Occipital lobe (tissue), 2 donors: Measurements from ENCODE around the gene SPNS2. TPM values are rescaled to one million over a fixed set of nuclear protein-coding genes. Genes with fewer than 3 reads are reported as not detected.

Experiments used
- DNase-seq: peaks from one replicate; lab custom pipeline; 2025; lab: John Stamatoyannopoulos, UW
- total RNA-seq: library from RNA; depleted of rRNA; stranded (reverse); fragments of >200 nt; gene quantifications from one replicate; pipeline ENCODE4 v1.2.3, GENCODE V29; 2014

Gene SPNS2
- total RNA-seq, 1 donor from 2014 or later, result 15.9 TPM

- DNase-seq, result no peak
These were observed 18.5 kb upstream of the SPNS2 start for GRCh38 chr17:4479982-4480751.

DNA sequence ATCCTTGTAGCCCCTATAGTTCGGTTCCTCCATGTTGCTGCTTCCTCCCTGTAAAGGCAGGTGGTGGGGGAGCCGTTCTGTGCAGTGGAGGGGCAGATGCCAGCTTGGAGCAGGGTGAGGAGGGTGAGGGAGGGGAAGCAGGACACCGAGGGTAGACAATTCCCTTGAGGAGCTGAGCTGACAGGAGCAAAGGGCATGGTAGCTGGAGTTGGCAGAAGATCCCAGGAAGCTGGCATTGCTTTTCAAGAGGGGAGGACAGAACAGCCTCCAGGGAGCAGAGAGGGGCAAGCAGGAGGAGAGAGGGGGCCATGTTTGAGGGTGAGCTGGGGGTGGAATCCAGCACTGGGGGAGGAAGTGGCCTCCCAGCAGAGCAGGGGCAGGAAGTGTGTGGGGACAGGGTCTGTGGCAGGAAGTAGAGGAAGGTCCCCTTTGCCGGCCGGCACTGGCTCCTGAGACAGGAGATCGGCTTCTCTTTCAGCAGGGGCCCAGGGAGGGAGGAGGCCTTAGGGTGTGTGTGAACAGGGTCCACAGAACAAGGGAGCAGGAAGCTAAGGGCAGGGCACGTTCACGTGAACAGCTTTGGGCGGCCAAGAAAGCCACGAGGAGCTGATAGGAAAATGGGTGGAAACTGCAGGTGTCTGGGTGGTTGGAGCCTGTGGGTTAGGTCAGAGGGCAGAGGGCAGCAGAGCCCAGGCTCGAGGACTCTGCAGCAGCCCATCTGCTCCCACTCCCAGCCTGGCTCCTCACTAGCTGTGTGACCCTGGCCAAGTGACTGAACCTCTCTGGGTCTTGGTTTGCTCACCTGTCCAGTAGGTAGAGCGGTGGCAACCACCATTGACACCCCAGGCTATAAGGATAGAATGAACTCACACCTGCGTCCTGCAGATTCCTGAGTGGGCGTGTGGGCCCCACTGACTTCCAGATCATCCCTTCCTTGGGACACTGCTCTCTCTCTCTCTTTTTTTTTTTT, 17.5 kb upstream of the SPNS2 start:
- no peak for DNase-seq

GRCh38 chr17:4482338-4483011, 16.2 kb upstream of the SPNS2 start:
- DNase-seq, result no peak

- no peak for DNase-seq
These were observed 15.5 kb upstream of the SPNS2 start for GRCh38 chr17:4483012-4483840.

DNA sequence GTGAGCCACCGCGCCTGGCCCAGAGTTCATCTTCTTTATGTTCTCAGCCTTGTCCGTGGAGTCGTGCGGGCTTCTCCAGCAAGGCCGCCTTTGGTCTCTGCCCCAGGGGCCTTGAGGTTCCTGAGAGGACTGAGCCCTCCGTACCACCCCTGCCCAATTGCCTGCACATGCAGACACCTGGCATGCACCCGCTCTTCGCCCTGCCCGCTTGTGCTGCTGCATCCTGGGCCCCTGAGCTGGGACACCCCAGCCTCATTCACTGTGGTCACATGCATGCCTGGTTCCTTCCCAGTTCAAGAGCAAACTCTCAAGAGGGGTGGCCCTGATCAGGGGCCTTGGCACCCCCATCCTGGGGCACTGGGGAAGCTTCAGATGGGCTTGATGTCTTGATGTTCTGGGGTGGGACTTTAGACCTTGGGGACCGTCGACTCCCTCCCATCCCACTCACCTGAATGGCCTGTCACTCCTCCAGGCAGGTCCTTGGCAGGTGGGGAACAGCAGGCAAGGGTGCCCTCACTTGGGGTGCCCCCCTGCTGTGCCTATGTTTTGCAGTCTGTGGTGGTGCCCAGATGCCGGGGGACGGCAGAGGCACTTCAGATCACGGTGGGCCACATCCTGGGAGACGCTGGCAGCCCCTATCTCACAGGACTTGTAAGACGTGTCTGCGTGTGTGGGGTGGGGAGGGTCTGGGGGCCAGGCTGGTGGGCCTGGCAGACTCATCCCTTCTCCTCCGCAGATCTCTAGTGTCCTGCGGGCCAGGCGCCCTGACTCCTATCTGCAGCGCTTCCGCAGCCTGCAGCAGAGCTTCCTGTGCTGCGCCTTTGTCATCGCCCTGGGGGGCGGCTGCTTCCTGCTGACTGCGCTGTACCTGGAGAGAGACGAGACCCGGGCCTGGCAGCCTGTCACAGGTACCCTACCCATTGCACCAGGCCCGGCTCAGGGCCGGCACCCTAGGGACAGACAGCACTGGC, 12.7 kb upstream of the SPNS2 start:
- DNase-seq, result no peak

- DNase-seq, result no peak
These were observed 11.4 kb upstream of the SPNS2 start for GRCh38 chr17:4487296-4487695.

DNA sequence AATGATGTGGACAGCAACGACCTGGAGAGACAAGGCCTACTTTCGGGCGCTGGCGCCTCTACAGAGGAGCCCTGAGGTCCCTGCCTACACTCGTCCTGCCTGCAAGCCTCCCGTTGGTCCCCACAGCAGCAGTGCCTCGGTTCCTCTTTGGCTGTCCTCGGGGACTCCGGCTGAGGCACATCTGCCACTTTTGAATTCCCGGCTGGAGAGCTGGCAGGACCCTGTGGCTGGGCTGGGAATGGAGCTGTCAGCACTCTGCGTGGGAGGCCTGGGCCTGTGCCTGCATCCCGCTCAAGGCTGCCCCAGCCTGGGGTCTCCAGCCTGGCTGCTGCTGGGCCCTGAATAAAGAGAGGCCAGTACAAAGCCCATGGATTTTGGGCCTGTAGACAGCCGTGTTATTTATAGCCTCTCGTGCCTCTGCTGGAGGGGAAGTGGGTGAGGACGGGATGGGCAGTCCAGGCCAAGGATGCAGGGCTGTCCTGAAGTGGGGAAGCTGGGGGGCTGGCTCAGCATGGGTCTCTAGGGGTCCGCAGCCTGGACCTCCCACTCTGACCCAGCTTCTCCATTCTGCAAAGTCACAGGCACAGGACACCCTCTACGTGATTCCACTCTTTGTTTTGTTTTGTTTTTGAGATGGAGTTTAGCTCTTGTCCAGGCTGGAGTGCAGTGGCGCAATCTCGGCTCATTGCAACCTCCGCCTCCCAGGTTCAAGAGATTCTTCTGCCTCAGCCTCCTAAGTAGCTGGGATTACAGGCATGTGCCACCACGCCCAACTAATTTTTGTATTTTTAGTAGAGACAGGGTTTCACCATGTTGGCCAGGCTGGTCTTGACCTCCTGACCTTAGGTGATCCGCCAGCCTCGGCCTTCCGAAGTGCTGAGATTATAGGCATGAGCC, 10.6 kb upstream of the SPNS2 start:
- DNase-seq, result no peak

DNA sequence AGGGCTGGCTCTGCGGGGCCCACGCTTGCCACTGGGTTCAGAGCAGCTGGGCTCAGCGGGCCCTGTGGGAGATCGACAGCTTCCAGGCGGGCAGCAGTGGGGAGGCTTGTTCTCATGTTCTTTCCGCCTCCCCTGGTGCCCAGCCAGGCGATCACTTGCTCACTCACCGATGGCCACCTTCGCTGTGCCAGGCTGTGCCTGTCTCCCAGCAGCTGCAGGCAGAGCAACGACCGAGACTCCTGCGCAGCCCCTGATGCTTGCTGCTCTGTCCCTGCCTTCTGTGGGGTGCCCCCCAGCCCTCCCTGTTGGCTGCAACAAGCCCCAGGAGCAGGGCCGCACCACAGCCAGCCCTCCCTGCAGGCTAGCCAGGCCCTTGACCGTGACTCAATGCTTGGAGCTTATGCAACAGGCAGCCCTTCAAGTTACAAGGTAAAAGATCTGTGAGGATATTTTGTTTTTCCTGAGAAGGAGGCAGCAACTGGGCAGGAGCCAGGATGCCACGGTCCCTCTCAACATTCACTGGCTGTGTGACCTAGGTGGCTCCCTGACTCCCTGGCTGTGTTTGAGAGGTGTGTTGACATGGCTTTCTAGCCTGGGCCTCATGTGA, 9.6 kb upstream of the SPNS2 start:
- DNase-seq, result no peak

DNA sequence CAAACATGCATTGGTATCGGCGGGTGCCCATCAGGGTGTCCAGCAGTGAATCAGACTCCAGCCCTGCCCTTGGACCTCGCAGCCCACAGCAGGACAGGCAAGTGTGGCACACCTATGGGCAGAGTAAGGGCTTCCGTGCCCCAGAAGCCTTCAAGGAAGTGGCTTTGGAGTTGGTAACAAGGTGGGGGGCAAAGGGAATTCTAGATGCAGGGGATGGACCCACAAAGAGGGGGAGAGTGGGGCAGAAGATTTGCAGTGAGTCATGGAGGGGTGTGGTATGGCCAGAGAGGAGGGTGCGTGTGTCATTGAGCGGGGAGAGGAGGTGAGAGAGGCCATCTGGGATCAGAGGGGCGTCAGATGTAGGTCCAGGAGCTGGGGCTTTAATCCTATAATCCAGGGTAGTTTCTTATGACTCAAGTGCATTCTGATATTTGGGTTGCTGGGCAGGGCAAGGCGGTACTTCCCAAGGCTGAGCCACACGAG, 8.5 kb upstream of the SPNS2 start:
- DNase-seq, result no peak

DNA sequence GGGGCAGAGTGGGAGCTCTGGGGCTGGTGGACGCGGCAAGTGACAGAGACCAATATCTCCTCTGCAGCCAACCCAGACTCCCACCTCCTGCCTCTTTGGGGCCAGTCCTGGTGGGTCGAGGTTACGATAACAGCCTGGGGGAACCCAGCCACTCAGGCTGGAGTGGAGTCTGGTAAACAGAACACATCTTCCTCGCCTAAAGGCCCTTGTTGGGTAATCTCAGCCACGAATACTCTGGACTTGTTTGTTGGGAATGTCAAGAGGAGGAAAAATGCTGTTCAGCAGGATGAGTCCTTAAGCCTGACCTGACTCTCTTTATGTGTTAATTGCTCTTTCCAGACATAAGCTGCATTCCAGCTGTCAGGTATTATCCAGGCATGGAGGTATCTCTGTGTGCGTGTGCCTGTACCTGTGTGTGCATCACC, 8.0 kb upstream of the SPNS2 start:
- no peak for DNase-seq

GRCh38 chr17:4492721-4493561, 5.7 kb upstream of the SPNS2 start:
- DNase-seq, result no peak

DNA sequence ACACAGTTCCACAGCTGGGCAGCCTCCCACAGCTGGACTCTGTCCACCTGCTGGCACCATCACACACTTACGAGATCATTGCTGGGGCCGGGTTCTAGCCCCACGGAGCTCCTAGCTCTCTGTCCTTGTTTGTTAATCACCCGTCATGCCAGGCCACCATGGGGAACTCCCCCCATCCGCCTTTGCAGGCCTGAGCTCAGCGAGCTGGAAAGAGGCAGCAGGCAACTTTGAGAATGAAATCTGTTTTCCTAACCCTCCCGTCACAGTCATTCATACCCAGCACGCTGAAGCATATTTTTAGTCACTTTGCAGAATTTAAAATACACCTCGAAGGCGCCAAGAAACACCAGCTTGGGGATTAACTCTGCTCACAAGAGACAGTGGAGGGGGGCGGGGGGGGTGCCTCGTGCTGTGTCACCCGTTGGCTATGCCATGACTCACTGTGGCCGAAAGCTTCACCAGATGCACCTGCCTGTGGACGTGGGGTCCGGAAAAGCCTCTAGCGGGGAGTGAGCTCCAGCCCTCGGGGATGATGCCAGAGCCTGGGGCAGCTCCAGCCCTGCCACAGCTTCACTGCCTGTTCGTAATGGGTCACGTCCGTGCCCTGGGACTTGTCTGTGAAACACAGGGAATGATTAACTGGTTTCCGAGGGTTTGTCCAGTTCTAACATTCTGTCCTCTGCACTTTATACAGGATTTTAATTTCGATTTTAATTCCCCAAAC, 1.4 kb upstream of the SPNS2 start:
- peak; percentile 49 for DNase-seq

DNA sequence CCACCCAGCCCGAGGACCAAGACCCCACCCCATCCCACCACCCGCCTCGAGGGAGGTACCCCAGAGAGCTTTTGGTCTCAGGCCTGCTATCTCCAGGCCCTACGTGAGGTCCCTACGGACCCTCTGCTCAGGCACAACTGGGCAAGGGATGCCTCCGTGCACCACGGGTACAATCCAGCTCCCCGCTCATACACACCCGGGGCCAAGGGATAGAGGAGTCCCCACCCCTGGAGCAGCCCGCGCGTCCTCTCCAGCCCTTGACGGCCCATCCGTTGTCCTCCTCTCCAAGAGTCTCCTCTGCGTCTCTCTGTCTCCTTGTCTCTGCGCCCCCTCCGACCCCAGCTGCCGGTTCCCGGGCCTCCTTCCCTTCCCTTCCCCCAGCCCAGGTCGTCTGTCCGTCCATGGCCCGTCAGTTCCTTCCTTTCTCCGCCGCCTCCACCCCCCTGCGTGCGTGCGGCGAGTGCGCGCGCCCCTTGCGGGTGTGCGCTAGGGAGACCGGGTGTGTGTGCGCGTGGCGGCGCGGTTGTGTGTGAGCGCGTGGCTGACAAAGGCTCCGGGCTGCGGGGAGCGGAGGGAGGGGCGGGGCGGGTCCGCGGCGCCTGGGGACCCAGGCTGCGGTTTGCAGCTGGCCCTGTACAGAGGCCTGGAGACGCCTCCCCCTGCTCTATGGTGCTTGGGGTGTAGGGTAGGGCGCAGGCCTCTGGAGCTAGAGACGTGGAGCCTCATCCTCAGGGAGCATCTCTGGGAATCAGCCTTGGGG, 930 bp downstream of the SPNS2 start:
- peak; percentile 65 for DNase-seq

DNA sequence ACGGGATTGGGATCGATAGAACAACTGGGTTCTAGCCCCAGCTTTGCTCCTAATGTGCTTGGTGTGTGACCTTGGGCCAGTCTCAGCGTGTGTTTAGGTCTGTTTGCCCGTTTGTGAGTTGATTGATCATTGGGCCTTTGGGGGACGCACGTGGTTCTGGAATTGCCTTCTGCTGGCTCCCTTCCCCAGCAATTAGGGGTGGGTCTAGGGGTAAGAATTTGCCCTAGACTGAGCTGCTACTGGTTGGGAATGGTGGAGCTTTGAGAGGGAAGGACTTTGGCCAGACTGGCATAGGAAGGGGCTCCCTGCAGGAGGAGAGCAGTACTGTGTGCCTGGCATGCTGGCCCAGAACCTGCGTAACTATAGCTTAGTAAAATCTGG, 1.5 kb downstream of the SPNS2 start:
- DNase-seq, result no peak

DNA sequence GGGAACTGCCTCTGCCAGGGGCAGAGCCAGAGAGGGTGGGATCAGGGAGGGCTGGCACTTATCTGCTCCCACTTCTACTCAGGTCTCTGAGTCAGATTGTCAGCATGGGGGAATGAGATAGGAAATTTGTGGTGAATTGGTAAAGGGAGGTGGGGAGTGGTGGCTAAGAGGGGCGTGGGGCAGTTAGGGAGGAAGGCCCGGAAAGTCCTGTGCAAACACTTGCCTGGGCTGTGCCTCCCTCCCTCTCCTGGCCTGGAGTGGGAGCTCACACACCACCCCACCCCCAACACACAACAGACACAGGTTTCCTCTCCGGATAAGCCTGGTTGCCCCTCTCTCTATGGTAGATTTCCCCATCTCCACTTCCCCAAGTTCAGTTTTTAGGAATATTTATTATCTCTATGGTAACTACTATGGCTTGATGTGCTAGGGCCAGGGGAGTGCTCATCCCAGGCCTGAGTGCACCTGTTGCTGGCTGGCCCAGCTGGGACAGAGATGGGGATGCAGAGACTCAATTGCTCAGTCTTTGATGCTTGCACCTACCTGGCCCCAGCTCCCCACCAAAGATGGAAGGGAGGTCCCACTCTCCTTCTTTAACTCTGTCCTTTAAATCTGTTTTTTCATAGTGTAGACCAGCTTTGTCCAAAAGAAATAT, 2.7 kb downstream of the SPNS2 start:
- DNase-seq, result no peak
